Gastroesophageal sphincter (tissue), 4 donors: ENCODE data around the gene VIPR2. TPM values are rescaled to one million over a fixed set of nuclear protein-coding genes. Genes with fewer than 3 reads are reported as not detected.

ENCODE experiments used
- ATAC-seq: fragments of 150-250 bp; one replicate; pipeline ENCODE4 v1.9.1; 2016; ENCODE audit warnings: mild to moderate bottlenecking, moderate library complexity
- H3K27ac ChIP-seq, 4 donors: fragments of 200-600 bp; sonication (generic) in 3 of 4; 1 replicate in 3 of 4; 2 replicates in 1 of 4; pipeline ENCODE4 v1.5.1; 2016 to 2019
- H3K27me3 ChIP-seq: fragments of 200-600 bp; sonication (generic); one replicate; pipeline ENCODE4 v1.5.1; 2019
- H3K36me3 ChIP-seq, 2 donors: fragments of 200-600 bp; sonication (generic); one replicate each; pipeline ENCODE4 v1.5.1; 2019; ENCODE audit warnings: control low read depth in 1 of 2
- H3K4me1 ChIP-seq, 3 donors: fragments of 200-600 bp; sonication (generic); 1 replicate in 2 of 3; 2 replicates in 1 of 3; pipeline ENCODE4 v1.5.1; 2016 to 2019; ENCODE audit warnings: control low read depth in 2 of 3
- H3K4me3 ChIP-seq, 2 donors: fragments of 200-600 bp; sonication (generic); one replicate each; pipeline ENCODE4 v1.5.1; 2019; ENCODE audit warnings: mild to moderate bottlenecking in 1 of 2, moderate library complexity in 1 of 2
- H3K9me3 ChIP-seq, 3 donors: fragments of 200-600 bp; sonication (generic); one replicate each; pipeline ENCODE4 v1.5.1; 2017 to 2019; ENCODE audit warnings: control low read depth in 2 of 3
- EP300 ChIP-seq: sonication (generic); formaldehyde crosslinking; IDR thresholded peaks from one replicate; pipeline ENCODE4 v1.6.1; 2017; ENCODE audit warnings: antibody characterized with exemption, mild to moderate bottlenecking
- POLR2A ChIP-seq, 2 donors: fragments of 450-650 bp; IDR thresholded peaks; one replicate each; pipeline ENCODE4 v1.6.1; 2017; ENCODE audit warnings: antibody characterized with exemption in 2 of 2, mild to moderate bottlenecking in 2 of 2, moderate library complexity in 1 of 2
- POLR2AphosphoS5 ChIP-seq: sonication (generic); formaldehyde crosslinking; IDR thresholded peaks from one replicate; pipeline ENCODE4 v1.6.1; 2017; ENCODE audit warnings: antibody characterized with exemption
- WGBS, 2 donors: methylation state at CpG; one replicate each; pipeline ENCODE4 v1.1.5; 2018; ENCODE audit warnings: low coverage in 1 of 2; 5-methylcytosine and 5-hydroxymethylcytosine counted together
- total RNA-seq, 4 donors: library from RNA; depleted of rRNA; stranded (reverse); fragments of >200 nt; gene quantifications; one replicate each; pipeline ENCODE4 v1.1.0, GENCODE V29; 2016
- TF ChIP-seq, protein P1 (sequence below), 4 experiments: fragments of 200-600 bp in 2 of 4; fragments of 450-650 bp in 2 of 4; sonication (generic) in 1 of 4; IDR thresholded peaks; one replicate each; pipeline ENCODE4 v1.5.1; 2017 to 2019; ENCODE audit warnings: antibody characterized with exemption in 4 of 4, mild to moderate bottlenecking in 2 of 4, moderate library complexity in 2 of 4

VIPR2 gene
- total RNA-seq, 4 donors from 2014 or later: 13.3 to 52.5 (median 27.4) TPM

DNA sequence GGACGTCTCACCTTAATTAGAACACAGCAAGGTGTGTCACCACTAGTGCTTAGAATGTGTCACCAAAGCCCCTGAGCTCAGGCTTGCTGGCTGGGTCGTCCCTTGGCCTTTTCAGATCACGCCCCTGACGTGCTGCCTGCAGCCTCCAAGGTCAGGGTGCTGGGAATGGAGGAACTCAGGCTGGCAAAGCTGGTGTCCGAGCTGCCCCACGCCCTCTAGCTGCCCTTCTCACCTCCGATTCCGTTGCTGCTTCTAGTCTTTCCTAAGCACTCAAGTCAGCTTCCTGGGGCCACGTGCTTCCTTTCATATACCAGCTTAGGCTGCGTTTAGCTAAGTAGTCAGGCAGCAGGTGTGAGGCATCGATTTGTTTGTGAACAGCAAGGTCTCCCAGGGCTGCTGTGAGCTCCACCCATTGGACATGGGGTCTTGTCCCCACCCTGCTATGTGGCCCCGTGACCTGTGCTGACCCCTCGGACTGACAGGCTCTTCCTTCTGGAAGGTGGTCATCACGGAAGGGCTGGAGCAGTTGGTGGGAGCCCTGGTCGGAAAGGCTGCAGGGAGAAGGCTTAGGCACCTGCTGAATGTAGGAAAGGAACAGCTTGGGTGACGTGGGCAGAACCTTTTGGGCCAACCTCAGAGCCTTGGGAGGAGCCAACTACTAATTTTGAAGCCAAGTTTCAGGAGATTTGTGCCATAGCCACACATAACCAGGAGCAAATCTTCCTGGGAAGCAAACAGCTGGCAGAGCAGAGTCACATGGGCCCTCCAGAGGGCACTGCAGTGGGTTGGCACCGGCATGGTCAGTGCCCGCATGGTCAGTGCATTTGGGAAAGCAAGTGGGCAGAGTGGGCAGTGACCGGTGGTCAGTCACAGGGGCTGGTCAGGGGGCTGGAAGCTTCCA lies 28.8 kb downstream of the VIPR2 start:
- peaks cover 8% of the 10 kb centered on the region for H3K27me3 ChIP-seq
- TF ChIP-seq POLR2A (IDR thresholded peaks at IDR 0.05) (no peak), POLR2AphosphoS5 (no peak), EP300 (no peak)
- TF ChIP-seq, protein P1, sequence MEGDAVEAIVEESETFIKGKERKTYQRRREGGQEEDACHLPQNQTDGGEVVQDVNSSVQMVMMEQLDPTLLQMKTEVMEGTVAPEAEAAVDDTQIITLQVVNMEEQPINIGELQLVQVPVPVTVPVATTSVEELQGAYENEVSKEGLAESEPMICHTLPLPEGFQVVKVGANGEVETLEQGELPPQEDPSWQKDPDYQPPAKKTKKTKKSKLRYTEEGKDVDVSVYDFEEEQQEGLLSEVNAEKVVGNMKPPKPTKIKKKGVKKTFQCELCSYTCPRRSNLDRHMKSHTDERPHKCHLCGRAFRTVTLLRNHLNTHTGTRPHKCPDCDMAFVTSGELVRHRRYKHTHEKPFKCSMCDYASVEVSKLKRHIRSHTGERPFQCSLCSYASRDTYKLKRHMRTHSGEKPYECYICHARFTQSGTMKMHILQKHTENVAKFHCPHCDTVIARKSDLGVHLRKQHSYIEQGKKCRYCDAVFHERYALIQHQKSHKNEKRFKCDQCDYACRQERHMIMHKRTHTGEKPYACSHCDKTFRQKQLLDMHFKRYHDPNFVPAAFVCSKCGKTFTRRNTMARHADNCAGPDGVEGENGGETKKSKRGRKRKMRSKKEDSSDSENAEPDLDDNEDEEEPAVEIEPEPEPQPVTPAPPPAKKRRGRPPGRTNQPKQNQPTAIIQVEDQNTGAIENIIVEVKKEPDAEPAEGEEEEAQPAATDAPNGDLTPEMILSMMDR (IDR thresholded peaks at IDR 0.05): no peak
- H3K4me3 ChIP-seq: no peak overlapping the region
- peaks cover 0 to 33% (median 0%) of the 10 kb centered on the region in 3 donors for H3K4me1 ChIP-seq
- H3K36me3 ChIP-seq: peaks cover 0 to 14% of the 10 kb centered on the region in 2 donors
- 43% methylated on average over 9 of the region's 19 CpGs; no CpG with 5 or more reads in 1 of the 2 donors for WGBS, 2 donors
- peak overlapping the region in 1 of 4 donors; percentile 58 for H3K27ac ChIP-seq
- H3K9me3 ChIP-seq: no peaks in the 10 kb centered on the region
- ATAC-seq: peak; percentile 24

DNA sequence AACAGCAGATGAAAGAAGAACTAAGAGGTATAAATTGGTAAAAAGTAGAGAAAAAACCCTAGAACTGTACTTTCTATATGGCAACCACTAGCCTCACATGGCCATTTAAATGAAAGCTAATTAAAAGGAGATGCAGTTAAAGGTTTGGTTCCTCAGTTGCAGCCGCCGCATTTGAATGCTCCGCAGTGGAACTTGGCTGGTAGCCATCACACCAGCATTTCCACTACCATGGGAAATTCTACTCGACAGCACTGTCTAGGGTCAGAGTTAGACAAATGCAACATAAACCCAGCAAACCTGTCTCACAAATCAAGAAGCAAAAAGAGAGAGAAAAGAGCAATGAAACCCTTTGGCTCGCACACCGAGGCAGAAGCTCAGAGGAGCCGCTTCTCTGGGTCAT lies 29.7 kb downstream of the VIPR2 start:
- TF ChIP-seq EP300 (no peak), POLR2AphosphoS5 (peak; percentile 10)
- Histone ChIP-seq H3K27ac (peak overlapping the region in 1 of 4 donors; percentile 58), H3K27me3 (peaks cover 8% of the 10 kb centered on the region), H3K9me3 (no peaks in the 10 kb centered on the region), H3K4me3 (no peak overlapping the region), H3K36me3 (peaks cover 0 to 14% of the 10 kb centered on the region in 2 donors), H3K4me1 (peaks cover 0 to 33% (median 0%) of the 10 kb centered on the region in 3 donors)
- ATAC-seq: no peak
- WGBS, 2 donors: 38 to 39% methylated on average over 6 to 7 of the region's 7 CpGs

DNA sequence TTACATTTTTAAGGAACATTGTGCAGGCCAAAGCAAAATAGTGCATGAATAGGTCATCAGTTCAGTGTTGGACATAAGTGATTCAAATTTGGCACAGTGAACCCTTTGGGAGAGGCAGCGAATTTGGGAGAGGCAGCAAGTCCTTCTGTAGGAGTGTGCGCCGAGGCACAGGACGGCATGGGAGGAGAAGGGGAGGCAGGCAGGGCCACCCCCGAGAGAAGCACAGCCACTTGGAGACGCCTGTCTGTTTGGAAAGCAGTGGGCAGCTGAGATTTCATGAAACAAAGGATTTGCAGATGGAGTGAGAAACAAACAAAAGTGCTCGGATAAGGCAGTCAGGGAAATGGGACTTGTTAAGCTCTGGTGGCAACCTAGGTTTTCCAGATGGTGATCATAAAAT lies 30.6 kb downstream of the VIPR2 start:
- TF ChIP-seq POLR2A (IDR thresholded peaks at IDR 0.05) (no peak), POLR2AphosphoS5 (no peak), EP300 (no peak)
- TF ChIP-seq, protein P1 (IDR thresholded peaks at IDR 0.05): no peak
- Histone ChIP-seq H3K4me3 (no peak overlapping the region), H3K27ac (peak overlapping the region in 1 of 4 donors; percentile 58), H3K36me3 (peaks cover 0 to 14% of the 10 kb centered on the region in 2 donors), H3K9me3 (no peaks in the 10 kb centered on the region), H3K27me3 (peaks cover 17% of the 10 kb centered on the region), H3K4me1 (peaks cover 0 to 40% (median 5%) of the 10 kb centered on the region in 3 donors)
- 42 to 58% methylated on average over 7 of the region's 7 CpGs for WGBS, 2 donors
- no peak for ATAC-seq

DNA sequence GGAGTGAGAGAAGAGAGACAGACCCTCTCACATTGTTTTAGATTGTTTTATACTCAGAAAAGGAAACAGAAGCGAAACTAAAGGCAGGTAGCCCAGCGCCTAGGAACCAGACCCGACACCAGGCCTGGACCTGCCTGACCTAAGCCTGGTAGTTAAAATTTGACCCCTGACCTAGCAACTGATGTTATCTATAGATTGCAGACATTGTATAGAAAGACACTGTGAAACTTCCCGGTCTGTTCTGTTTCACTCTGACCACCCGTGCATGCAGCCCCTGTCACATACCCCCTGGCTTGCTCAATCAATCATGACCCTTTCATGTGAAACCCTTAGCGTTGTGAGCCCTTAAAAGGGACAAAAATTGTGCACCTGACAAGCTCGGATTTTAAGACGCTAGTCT lies 31.6 kb downstream of the VIPR2 start:
- 60 to 81% methylated on average over 4 to 8 of the region's 8 CpGs for WGBS, 2 donors
- no peak for TF ChIP-seq POLR2A (IDR thresholded peaks at IDR 0.05)
- TF ChIP-seq POLR2AphosphoS5: no peak
- TF ChIP-seq, protein P1 (IDR thresholded peaks at IDR 0.05): no peak
- TF ChIP-seq EP300: no peak
- ATAC-seq: no peak
- Histone ChIP-seq H3K27ac (no peak overlapping the region), H3K27me3 (peaks cover 17% of the 10 kb centered on the region), H3K9me3 (no peaks in the 10 kb centered on the region), H3K36me3 (peaks cover 0 to 11% of the 10 kb centered on the region in 2 donors), H3K4me3 (no peak overlapping the region), H3K4me1 (peaks cover 0 to 51% (median 12%) of the 10 kb centered on the region in 3 donors)

DNA sequence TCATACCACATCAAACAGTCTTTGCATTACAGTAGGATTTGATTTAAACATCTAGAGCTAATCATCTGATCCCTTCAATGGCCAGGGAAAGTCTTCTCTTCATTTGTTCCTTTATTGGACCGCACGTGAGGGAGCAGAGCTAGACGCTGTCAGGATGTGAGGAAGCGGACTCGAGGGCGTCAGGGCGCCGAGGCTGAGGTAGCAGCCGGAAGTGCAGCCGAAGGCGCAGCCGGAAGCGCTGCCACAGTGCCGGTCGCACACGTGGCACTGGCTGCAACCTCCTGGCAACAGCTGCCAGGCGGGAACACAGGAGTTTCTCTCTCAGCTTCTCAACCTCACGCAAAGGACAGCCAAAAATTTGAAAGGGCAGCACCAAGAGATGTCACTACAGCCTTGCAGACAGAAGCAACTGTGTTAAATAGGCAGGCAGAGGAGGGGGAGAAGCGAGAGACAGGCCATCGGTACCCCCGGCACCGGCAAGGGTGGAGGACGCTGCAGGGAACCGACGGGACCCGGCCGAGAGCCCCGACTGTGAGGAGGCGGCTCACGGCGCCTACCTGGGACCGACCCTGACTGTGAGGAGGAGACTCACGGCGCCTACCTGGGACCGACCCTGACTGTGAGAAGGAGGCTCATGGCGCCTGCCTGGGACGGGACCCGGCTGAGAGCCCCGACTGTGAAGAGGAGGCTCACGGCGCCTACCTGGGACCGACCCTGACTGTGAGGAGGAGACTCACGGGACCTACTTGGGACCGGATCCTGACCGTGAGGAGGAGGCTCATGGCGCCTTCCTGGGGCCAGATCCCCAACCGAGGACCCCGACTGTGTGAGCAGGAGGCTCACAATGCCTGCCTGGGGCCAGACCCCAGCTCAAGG lies 32.3 kb downstream of the VIPR2 start:
- ATAC-seq: no peak
- no peak overlapping the region for H3K4me3 ChIP-seq
- peaks cover 0 to 57% (median 12%) of the 10 kb centered on the region in 3 donors for H3K4me1 ChIP-seq
- peaks cover 0 to 4% of the 10 kb centered on the region in 2 donors for H3K36me3 ChIP-seq
- 60 to 94% methylated on average over 1 to 20 of the region's 48 CpGs for WGBS, 2 donors
- no peak overlapping the region for H3K27ac ChIP-seq
- TF ChIP-seq POLR2A (IDR thresholded peaks at IDR 0.05) (no peak), EP300 (no peak), POLR2AphosphoS5 (no peak)
- TF ChIP-seq, protein P1 (IDR thresholded peaks at IDR 0.05): no peak
- no peaks in the 10 kb centered on the region for H3K9me3 ChIP-seq
- H3K27me3 ChIP-seq: peaks cover 17% of the 10 kb centered on the region
